OCI-LY1 (cell line): ENCODE results near the gene SNTG2.

Source experiments
- H2AFZ ChIP-seq: fragments of 200-600 bp; sonication (generic), shearing (Covaris generic); 2 replicates; pipeline ENCODE4 v1.6.0; 2014; ENCODE audit warnings: antibody characterized with exemption, mild to moderate bottlenecking, low read length
- H3F3A ChIP-seq: fragments of 200-600 bp; sonication (generic), shearing (Covaris generic); 2 replicates; pipeline ENCODE4 v1.6.0; 2014; ENCODE audit warnings: mild to moderate bottlenecking, antibody characterized with exemption, low read length, moderate library complexity; ENCODE audit not compliant: insufficient read depth
- H3K27ac ChIP-seq: fragments of 200-600 bp; sonication (generic); 2 replicates; pipeline ENCODE4 v1.5.1; 2014; ENCODE audit warnings: low read length, mixed run types, mild to moderate bottlenecking, low read depth; ENCODE audit not compliant: poor library complexity, severe bottlenecking
- H3K27me3 ChIP-seq: fragments of 200-600 bp; sonication (generic); 2 replicates; pipeline ENCODE4 v1.6.0; 2014; ENCODE audit warnings: antibody characterized with exemption, mild to moderate bottlenecking, low read length, moderate library complexity; ENCODE audit not compliant: insufficient read depth
- H3K36me3 ChIP-seq: fragments of 200-600 bp; sonication (generic); 2 replicates; pipeline ENCODE4 v1.6.1; 2014; ENCODE audit warnings: mild to moderate bottlenecking, antibody characterized with exemption, low read length, moderate library complexity, mixed read lengths; ENCODE audit not compliant: insufficient read depth
- H3K4me1 ChIP-seq: fragments of 200-600 bp; sonication (generic); 2 replicates; pipeline ENCODE4 v1.5.1; 2014; ENCODE audit warnings: mild to moderate bottlenecking, low read length, moderate library complexity; ENCODE audit not compliant: insufficient read depth, severe bottlenecking
- H3K4me2 ChIP-seq: fragments of 200-600 bp; sonication (generic), shearing (Covaris generic); 2 replicates; pipeline ENCODE4 v1.6.1; 2014; ENCODE audit warnings: low read length
- H3K4me3 ChIP-seq: fragments of 200-600 bp; sonication (generic); 2 replicates; pipeline ENCODE4 v1.5.1; 2014; ENCODE audit warnings: low read length, low read depth, mild to moderate bottlenecking, mixed read lengths; ENCODE audit not compliant: poor library complexity, severe bottlenecking
- H3K79me2 ChIP-seq: fragments of 200-600 bp; shearing (Covaris generic); 2 replicates; pipeline ENCODE4 v1.6.1; 2016; ENCODE audit warnings: mixed run types, low read length, mixed read lengths; ENCODE audit not compliant: insufficient read depth
- H3K9ac ChIP-seq: fragments of 200-600 bp; sonication (generic), shearing (Covaris generic); 2 replicates; pipeline ENCODE4 v1.6.1; 2014; ENCODE audit warnings: mild to moderate bottlenecking, low read length, mixed read lengths
- H3K9me2 ChIP-seq: fragments of 200-600 bp; sonication (generic), shearing (Covaris generic); 2 replicates; pipeline ENCODE4 v1.6.1; 2014; ENCODE audit warnings: low read depth, mild to moderate bottlenecking, low read length, mixed read lengths
- H3K9me3 ChIP-seq: fragments of 200-600 bp; shearing (Covaris generic); 2 replicates; pipeline ENCODE4 v1.6.1; 2014; ENCODE audit warnings: low read length, mixed read lengths
- H4K20me1 ChIP-seq: fragments of 200-600 bp; sonication (generic), shearing (Covaris generic); 2 replicates; pipeline ENCODE4 v1.6.0; 2016; ENCODE audit warnings: mild to moderate bottlenecking, low read length; ENCODE audit not compliant: insufficient read depth
- EZH2 ChIP-seq: fragments of 200-600 bp; sonication (generic), shearing (Covaris generic); IDR thresholded peaks from 2 replicates; pipeline ENCODE4 v1.8.0; 2017; ENCODE audit warnings: borderline replicate concordance, mixed run types, mild to moderate bottlenecking, antibody characterized with exemption, low read length, moderate library complexity, mixed read lengths
- TF ChIP-seq, protein P1 (sequence below): fragments of 200-600 bp; sonication (generic), shearing (Covaris generic); IDR thresholded peaks from 2 replicates; pipeline ENCODE4 v1.5.1; 2017; ENCODE audit warnings: mild to moderate bottlenecking, antibody characterized with exemption, low read length, moderate library complexity, mixed read lengths

The SNTG2 gene

GRCh38 chr2:1156059-1156458, 205.4 kb downstream of the SNTG2 start:
- no peak overlapping the region for H3K4me3 ChIP-seq
- H3F3A ChIP-seq, result no peaks in the 10 kb centered on the region
- no peak overlapping the region for H3K9ac ChIP-seq
- no peaks in the 10 kb centered on the region for H3K27me3 ChIP-seq
- H4K20me1 ChIP-seq, result no peaks in the 10 kb centered on the region
- no peak overlapping the region for H3K27ac ChIP-seq
- H3K4me1 ChIP-seq, result no peaks in the 10 kb centered on the region
- no peak overlapping the region for H3K4me2 ChIP-seq
- H2AFZ ChIP-seq, result no peak overlapping the region
- no peak for TF ChIP-seq EZH2
- TF ChIP-seq, protein P1, sequence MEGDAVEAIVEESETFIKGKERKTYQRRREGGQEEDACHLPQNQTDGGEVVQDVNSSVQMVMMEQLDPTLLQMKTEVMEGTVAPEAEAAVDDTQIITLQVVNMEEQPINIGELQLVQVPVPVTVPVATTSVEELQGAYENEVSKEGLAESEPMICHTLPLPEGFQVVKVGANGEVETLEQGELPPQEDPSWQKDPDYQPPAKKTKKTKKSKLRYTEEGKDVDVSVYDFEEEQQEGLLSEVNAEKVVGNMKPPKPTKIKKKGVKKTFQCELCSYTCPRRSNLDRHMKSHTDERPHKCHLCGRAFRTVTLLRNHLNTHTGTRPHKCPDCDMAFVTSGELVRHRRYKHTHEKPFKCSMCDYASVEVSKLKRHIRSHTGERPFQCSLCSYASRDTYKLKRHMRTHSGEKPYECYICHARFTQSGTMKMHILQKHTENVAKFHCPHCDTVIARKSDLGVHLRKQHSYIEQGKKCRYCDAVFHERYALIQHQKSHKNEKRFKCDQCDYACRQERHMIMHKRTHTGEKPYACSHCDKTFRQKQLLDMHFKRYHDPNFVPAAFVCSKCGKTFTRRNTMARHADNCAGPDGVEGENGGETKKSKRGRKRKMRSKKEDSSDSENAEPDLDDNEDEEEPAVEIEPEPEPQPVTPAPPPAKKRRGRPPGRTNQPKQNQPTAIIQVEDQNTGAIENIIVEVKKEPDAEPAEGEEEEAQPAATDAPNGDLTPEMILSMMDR, result no peak
- no peaks in the 10 kb centered on the region for H3K36me3 ChIP-seq
- no peaks in the 10 kb centered on the region for H3K9me2 ChIP-seq
- no peaks in the 10 kb centered on the region for H3K9me3 ChIP-seq
- no peaks in the 10 kb centered on the region for H3K79me2 ChIP-seq

DNA sequence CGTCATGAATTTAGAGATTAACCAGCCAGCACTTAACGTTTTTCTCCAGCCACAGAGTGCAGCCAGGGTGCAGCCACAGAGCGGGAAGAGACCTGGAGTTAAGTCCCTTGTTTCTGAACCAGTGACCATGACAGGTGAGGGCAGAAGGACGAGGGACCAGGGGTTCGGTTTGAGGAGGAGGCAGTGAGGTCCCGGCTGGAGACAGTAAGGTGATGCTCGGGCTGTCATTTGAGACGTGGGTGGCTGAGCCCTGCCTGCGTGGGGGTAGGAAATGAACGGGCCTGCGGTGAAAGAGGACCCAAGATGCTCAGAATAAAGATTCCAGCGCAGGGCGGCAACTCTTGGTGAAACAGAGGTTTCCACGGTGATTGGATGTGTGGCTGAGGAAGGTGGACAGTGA, 205.9 kb downstream of the SNTG2 start:
- no peaks in the 10 kb centered on the region for H3K9me3 ChIP-seq
- H3K4me1 ChIP-seq, result no peaks in the 10 kb centered on the region
- H3F3A ChIP-seq, result no peaks in the 10 kb centered on the region
- no peaks in the 10 kb centered on the region for H3K27me3 ChIP-seq
- H3K79me2 ChIP-seq, result no peaks in the 10 kb centered on the region
- H3K36me3 ChIP-seq, result no peaks in the 10 kb centered on the region
- no peaks in the 10 kb centered on the region for H4K20me1 ChIP-seq
- H3K9me2 ChIP-seq, result no peaks in the 10 kb centered on the region
- no peak overlapping the region for H3K4me3 ChIP-seq
- no peak overlapping the region for H2AFZ ChIP-seq
- H3K4me2 ChIP-seq, result no peak overlapping the region
- H3K27ac ChIP-seq, result no peak overlapping the region
- H3K9ac ChIP-seq, result no peak overlapping the region
- TF ChIP-seq, protein P1, result no peak
- no peak for TF ChIP-seq EZH2

GRCh38 chr2:1157107-1157506, 206.5 kb downstream of the SNTG2 start:
- Histone ChIP-seq H4K20me1 (no peaks in the 10 kb centered on the region), H3K4me1 (no peaks in the 10 kb centered on the region), H3K9me2 (no peaks in the 10 kb centered on the region), H3K27me3 (no peaks in the 10 kb centered on the region), H3F3A (no peaks in the 10 kb centered on the region), H3K4me3 (no peak overlapping the region), H3K36me3 (no peaks in the 10 kb centered on the region), H3K9ac (no peak overlapping the region), H3K9me3 (no peaks in the 10 kb centered on the region), H2AFZ (no peak overlapping the region), H3K79me2 (no peaks in the 10 kb centered on the region), H3K4me2 (no peak overlapping the region), H3K27ac (no peak overlapping the region)
- TF ChIP-seq EZH2, result no peak

- Histone ChIP-seq H3K4me3 (no peak overlapping the region), H3K9me2 (no peaks in the 10 kb centered on the region), H3K27me3 (no peaks in the 10 kb centered on the region), H3K79me2 (no peaks in the 10 kb centered on the region), H3K36me3 (no peaks in the 10 kb centered on the region), H3K27ac (no peak overlapping the region), H3F3A (no peaks in the 10 kb centered on the region), H3K4me2 (no peak overlapping the region), H3K9ac (no peak overlapping the region), H2AFZ (no peak overlapping the region), H3K4me1 (no peaks in the 10 kb centered on the region), H4K20me1 (no peaks in the 10 kb centered on the region), H3K9me3 (no peaks in the 10 kb centered on the region)
- TF ChIP-seq, protein P1, result no peak
- TF ChIP-seq EZH2, result no peak
These were observed 208.4 kb downstream of the SNTG2 start for GRCh38 chr2:1159013-1159412.
